Measurements from ENCODE around the gene IQSEC1. TPM values are rescaled to one million over a fixed set of nuclear protein-coding genes. Genes with fewer than 3 reads are reported as not detected.
A peak's percentile ranks its signal among the peaks of the same experiment; 100 is the strongest.

The IQSEC1 gene
- total and polyA plus RNA-seq, 9 of the 15 experiments (the other 6 are each of a cell fraction or from before 2014, with no cell fraction given): 0.56 to 39.0 (median 6.8) TPM

GRCh38 chr3:12978682-12979081 is 94.5 kb downstream of the IQSEC1 start:
- no peaks in the 10 kb centered on the region for H3K9me3 ChIP-seq (replicated peaks; ENCODE audit: control insufficient read depth, insufficient read depth, low read depth, low read length)
- TF ChIP-seq ZFP36 (IDR thresholded peaks at IDR 0.05; ENCODE audit: low read depth, low read length, partially characterized antibody): peak; percentile 95
- no peak for TF ChIP-seq GTF2F1 (IDR thresholded peaks at IDR 0.05; ENCODE audit: low read depth, low read length)
- peak; percentile 39; the same call in 1 of the 2 replicates for TF ChIP-seq ZNF436 (CRISPR knock-in tag; IDR thresholded peaks at IDR 0.05)
- FAIRE-seq: no peak
- in situ Hi-C loops (cut with MboI): no loop called here
- ChIA-PET CTCF (ENCODE audit: low intra/inter-chr PET ratio) (no interaction called here), POLR2A (interaction anchor here (0.6 kb wide), 1 partner anchor 188 kb away, joined by 5 read pairs; no protein-coding TSS in a partner anchor)
- peaks cover 5% of the 10 kb centered on the region; the same call in 2 of the 3 replicates for H3K79me2 ChIP-seq (ENCODE audit: control insufficient read depth, insufficient read depth, low read length)
- H4K20me1 ChIP-seq (replicated peaks; ENCODE audit: control insufficient read depth, insufficient read depth, low read length): peaks cover 7% of the 10 kb centered on the region; the same call in 1 of the 2 replicates
- H3K27ac ChIP-seq (ENCODE audit: extremely low read depth, low read depth, low read length): no peak overlapping the region
- no peak for DNase-seq (ENCODE audit: extremely low read depth in 1 of 4, low spot score in 3 of 4)
- H3K9me1 ChIP-seq (ENCODE audit: control insufficient read depth, insufficient read depth, low read length): no peaks in the 10 kb centered on the region
- H3K36me3 ChIP-seq (ENCODE audit: control insufficient read depth, insufficient read depth, low read length): no peaks in the 10 kb centered on the region
- H3K9ac ChIP-seq (ENCODE audit: insufficient read depth in 1 of 2, low read depth in 2 of 2, low read length in 2 of 2): no peak overlapping the region
- H3K4me3 ChIP-seq: no peak overlapping the region
- peaks cover 12 to 33% of the 10 kb centered on the region in 2 experiments; a peak in 4 of 5 replicates for H3K4me1 ChIP-seq (replicated peaks in 1 of 2; ENCODE audit: control insufficient read depth in 2 of 2, insufficient read depth in 2 of 2, low read length in 2 of 2)
- no TSS peak for BruUV-seq (replicated peaks)
- H3K4me2 ChIP-seq (ENCODE audit: insufficient read depth, low read length): no peak overlapping the region
- no peak for ATAC-seq
- no peaks in the 10 kb centered on the region for H3K27me3 ChIP-seq (ENCODE audit: control insufficient read depth in 2 of 2, insufficient read depth in 2 of 2, low read length in 2 of 2)
- 75% methylated on average over 4 of the region's 4 CpGs for WGBS (ENCODE audit: insufficient coverage, low coverage, missing lambda C conversion rate)
- H2AFZ ChIP-seq (ENCODE audit: low read depth, low read length): no peak overlapping the region
- intact Hi-C loops (cut with micrococcal nuclease): no loop called here

GRCh38 chr3:12977117-12977808 is 96.0 kb downstream of the IQSEC1 start:
- DNase-seq (ENCODE audit: extremely low read depth in 1 of 4, low spot score in 3 of 4): no peak
- H4K20me1 ChIP-seq (replicated peaks; ENCODE audit: control insufficient read depth, insufficient read depth, low read length): peaks cover 17% of the 10 kb centered on the region; the same call in 1 of the 2 replicates
- ATAC-seq: no peak
- no peaks in the 10 kb centered on the region for H3K9me1 ChIP-seq (ENCODE audit: control insufficient read depth, insufficient read depth, low read length)
- no peak overlapping the region for H3K9ac ChIP-seq (ENCODE audit: insufficient read depth in 1 of 2, low read depth in 2 of 2, low read length in 2 of 2)
- ChIA-PET CTCF (ENCODE audit: low intra/inter-chr PET ratio) (interaction anchor here (0.7 kb wide), 1 partner anchor 45 kb away, joined by 3 read pairs; no protein-coding TSS in a partner anchor), POLR2A (interaction anchor here (0.8 to 1.8 kb wide), 7 partner anchors 11 to 137 kb away, joined by 3 to 5 read pairs (median 3); no protein-coding TSS in a partner anchor)
- intact Hi-C loops (cut with micrococcal nuclease) (no loop called here), in situ Hi-C loops (cut with MboI) (no loop called here)
- no peak overlapping the region for H3K4me2 ChIP-seq (ENCODE audit: insufficient read depth, low read length)
- no peaks in the 10 kb centered on the region for H3K79me2 ChIP-seq (ENCODE audit: control insufficient read depth, insufficient read depth, low read length)
- peaks cover 19 to 29% of the 10 kb centered on the region in 2 experiments; a peak in 4 of 5 replicates for H3K4me1 ChIP-seq (replicated peaks in 1 of 2; ENCODE audit: control insufficient read depth in 2 of 2, insufficient read depth in 2 of 2, low read length in 2 of 2)
- no peak for FAIRE-seq
- WGBS (ENCODE audit: insufficient coverage, low coverage, missing lambda C conversion rate): 67% methylated on average over 10 of the region's 10 CpGs
- H3K27me3 ChIP-seq (ENCODE audit: control insufficient read depth in 2 of 2, insufficient read depth in 2 of 2, low read length in 2 of 2): no peaks in the 10 kb centered on the region
- no peak overlapping the region for H3K27ac ChIP-seq (ENCODE audit: extremely low read depth, low read depth, low read length)
- no peaks in the 10 kb centered on the region for H3K36me3 ChIP-seq (ENCODE audit: control insufficient read depth, insufficient read depth, low read length)
- BruUV-seq (replicated peaks): no TSS peak
- H3K4me3 ChIP-seq: no peak overlapping the region
- no peak overlapping the region for H2AFZ ChIP-seq (ENCODE audit: low read depth, low read length)
- no peaks in the 10 kb centered on the region for H3K9me3 ChIP-seq (replicated peaks; ENCODE audit: control insufficient read depth, insufficient read depth, low read depth, low read length)
- TF ChIP-seq ZNF217 (CRISPR knock-in tag; IDR thresholded peaks at IDR 0.05) (no peak), CHD2 (IDR thresholded peaks at IDR 0.05; ENCODE audit: low read depth, low read length) (no peak), ZNF41 (CRISPR knock-in tag; conservative IDR thresholded peaks at IDR 0.05) (no peak), ZNF586 (CRISPR knock-in tag; conservative IDR thresholded peaks at IDR 0.05) (no peak), TRIM24 (IDR thresholded peaks at IDR 0.05) (no peak), ZNF140 (CRISPR knock-in tag; IDR thresholded peaks at IDR 0.05) (no peak), ZBTB49 (CRISPR knock-in tag; IDR thresholded peaks at IDR 0.05; ENCODE audit: borderline replicate concordance) (no peak), FUS (optimal IDR thresholded peaks at IDR 0.05; ENCODE audit: low read depth, low read length) (no peak)
